Aorta (tissue), 5 donors: ENCODE data around the gene PRDX3. TPM values are rescaled to one million over a fixed set of nuclear protein-coding genes. Genes with fewer than 3 reads are reported as not detected.

Experiments
- ATAC-seq: fragments of 200-7000 bp; cut with Tn5 transposase; one replicate; pipeline ENCODE4 v1.9.1; 2022; ENCODE audit warnings: moderate library complexity; ENCODE audit not compliant: low FRiP score
- DNase-seq, 2 donors: peaks; one replicate each; pipeline ENCODE4 v3.0.0-alpha.2; 2020
- H3K27ac ChIP-seq, 2 donors: one replicate each; pipeline ENCODE4 v1.5.1; 2013; ENCODE audit warnings: low read length in 2 of 2, mild to moderate bottlenecking in 2 of 2, moderate library complexity in 2 of 2, control low read depth in 1 of 2, inconsistent platforms in 1 of 2, low read depth in 1 of 2
- H3K27me3 ChIP-seq, 2 donors: one replicate each; pipeline ENCODE4 v1.6.1; 2013; ENCODE audit warnings: control low read depth in 1 of 2, low read length in 1 of 2, mild to moderate bottlenecking in 1 of 2, moderate library complexity in 1 of 2; ENCODE audit not compliant: insufficient read depth in 2 of 2, control insufficient read depth in 1 of 2
- H3K36me3 ChIP-seq, 2 donors: one replicate each; pipeline ENCODE4 v1.6.1; 2013; ENCODE audit warnings: control low read depth in 1 of 2, low read length in 1 of 2, mild to moderate bottlenecking in 1 of 2; ENCODE audit not compliant: insufficient read depth in 2 of 2, control insufficient read depth in 1 of 2
- H3K4me1 ChIP-seq, 2 donors: one replicate each; pipeline ENCODE4 v1.6.1; 2013; ENCODE audit warnings: low read length in 2 of 2, control low read depth in 1 of 2, mild to moderate bottlenecking in 1 of 2, moderate library complexity in 1 of 2; ENCODE audit not compliant: insufficient read depth in 2 of 2, control insufficient read depth in 1 of 2
- H3K4me3 ChIP-seq, 2 donors: one replicate each; pipeline ENCODE4 v1.5.1; 2013; ENCODE audit warnings: low read length in 2 of 2, control low read depth in 1 of 2, mild to moderate bottlenecking in 1 of 2
- H3K9me3 ChIP-seq: one replicate; pipeline ENCODE4 v1.6.1; 2013; ENCODE audit warnings: mild to moderate bottlenecking, low read length; ENCODE audit not compliant: control insufficient read depth
- WGBS, 2 donors: extraction: QIAGEN DNeasy Blood & Tissue Kit; methylation state at CpG; one replicate each; pipeline ENCODE4 v1.1.7; 2013; 5-methylcytosine and 5-hydroxymethylcytosine counted together
- intact Hi-C, 2 donors: fragments of 100-400 bp; cut with DNase I; formaldehyde crosslinking; loops; one replicate each; pipeline versions ENCODE4 v1.14.2 to v1.15.0; 2022
- long read RNA-seq, 2 donors: library from polyadenylated mRNA; unstranded; transcript quantifications; one replicate each; pipeline ENCODE4 v2.0.0, GENCODE V29; 2020 to 2021
- polyA plus RNA-seq, 2 donors: library from polyadenylated mRNA; stranded (reverse); fragments of 200-250 nt; gene quantifications; one replicate each; pipeline ENCODE4 v1.2.3, GENCODE V29; 2013
- total RNA-seq, 2 donors: library from RNA; stranded (reverse); fragmentation: NEBNext Ultra II Directional; extraction: Animal tissue kit (Norgen Biotek cat#: 25700); gene quantifications; one replicate each; pipeline ENCODE4 v1.2.1, GENCODE V29; 2021
- donor health status: healthy with polysubstance abuse.
- donor health status: Bipolar disorder and iron deficiency.
- donor health status: DM: no; HTN: no; CAD: no.
- donor health status: DM: no; HTN: no; CAD: no.
- donor health status: DM: yes; HTN: yes; CAD: no.

Gene PRDX3
- total RNA-seq (10 to 100 TPM; 76.3 to 81.8 TPM), polyA plus RNA-seq (100 to 1,000 TPM; 101 to 158 TPM)
- long read RNA-seq, donor 1, transcript PRDX3-201 (7 exons, 1,591 nt): major isoform, 542 of 570 reads
- long read RNA-seq, donor 1, partial matches to known transcripts: 16 of 570 reads
- long read RNA-seq, donor 1, other reads (novel, unspliced or antisense): 10 of 570 reads
- long read RNA-seq, donor 2, transcript PRDX3-201 (7 exons, 1,591 nt): major isoform, 82 of 85 reads
- long read RNA-seq, donor 2, partial matches to known transcripts: 1 of 85 reads
- long read RNA-seq, donor 2, other reads (novel, unspliced or antisense): 1 of 85 reads

DNA sequence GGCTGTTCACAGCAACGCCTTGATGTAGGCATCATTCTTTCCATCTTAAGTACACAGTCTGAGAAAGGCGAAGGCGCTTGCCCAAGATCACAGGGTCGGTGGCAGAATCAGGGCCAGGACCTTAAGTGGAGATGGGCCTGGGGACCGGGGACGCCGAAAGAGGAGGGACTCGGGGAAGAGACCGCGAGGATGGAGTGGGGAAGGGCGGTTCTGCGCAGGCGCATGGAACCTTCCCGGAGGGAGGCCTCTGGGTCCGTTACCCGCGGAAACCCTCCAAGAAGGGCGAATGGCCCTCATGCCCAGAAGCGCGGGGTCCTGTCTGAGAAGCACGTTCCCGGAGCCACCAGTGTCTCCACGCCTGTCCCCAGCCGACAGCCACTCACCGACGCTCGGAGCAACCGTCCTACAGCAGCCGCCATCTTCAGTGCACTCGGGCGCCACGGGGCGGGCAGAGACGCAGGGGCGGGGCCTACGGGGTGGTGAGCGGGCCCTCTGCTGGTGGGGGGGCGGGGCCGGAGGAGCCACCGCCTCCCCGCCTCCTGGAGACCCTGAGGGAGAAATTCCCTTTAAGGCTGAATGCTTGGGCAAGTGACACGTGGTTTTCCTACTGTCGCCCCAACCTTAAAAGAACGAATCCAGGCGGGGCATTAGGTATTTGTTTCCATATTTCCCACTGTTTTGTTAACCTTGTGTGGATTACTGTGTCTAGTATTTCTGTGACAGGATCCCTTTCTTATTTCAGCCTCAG lies at the start of gene PRDX3:
Gene PRDX3, minus strand, starts transcription at position 441 of the 748 bp plus-strand sequence. Its CDS starts 22 bp downstream, at position 419.
- H3K4me1 ChIP-seq: no peaks in the 10 kb centered on the region
- DNase-seq (peak; percentile 96 to 98), ATAC-seq (peak; percentile 99)
- no peaks in the 10 kb centered on the region for H3K9me3 ChIP-seq
- H3K27ac ChIP-seq: peak within 1 kb of the TSS; percentile 82 to 84
- peak within 1 kb of the TSS; percentile 36 to 46 for H3K4me3 ChIP-seq
- intact Hi-C loops: no loop called here
- H3K36me3 ChIP-seq: no peaks in the 10 kb centered on the region
- no peaks in the 10 kb centered on the region for H3K27me3 ChIP-seq
- 0% methylated on average over 41 to 45 of the region's 45 CpGs for WGBS, 2 donors

DNA sequence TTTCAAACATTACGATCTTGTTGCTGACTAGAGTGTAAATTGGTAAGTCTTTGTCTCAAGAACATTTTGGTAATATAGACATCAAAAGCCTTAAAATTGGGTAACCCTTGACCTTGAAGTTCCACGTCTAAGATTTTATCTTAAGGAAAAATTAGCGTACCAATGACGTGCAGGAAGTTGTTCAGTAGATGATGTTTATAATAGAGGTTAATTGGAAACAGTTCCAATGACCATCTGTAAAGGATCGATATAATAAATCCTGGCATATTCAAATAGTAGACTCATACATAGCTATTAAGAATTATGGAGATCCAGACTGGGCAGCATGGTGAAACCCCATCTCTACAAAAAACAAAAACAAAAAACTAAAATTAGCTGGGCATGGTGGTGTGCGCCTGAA lies 49.2 kb upstream of the PRDX3 start:
- ATAC-seq: no peak
- intact Hi-C loops: no loop called here
- H3K27ac ChIP-seq: no peak overlapping the region
- H3K4me1 ChIP-seq: peaks cover 2 to 5% of the 10 kb centered on the region in 2 donors
- H3K9me3 ChIP-seq: no peaks in the 10 kb centered on the region
- no peaks in the 10 kb centered on the region for H3K27me3 ChIP-seq
- 93 to 94% methylated on average over 6 of the region's 6 CpGs for WGBS, 2 donors
- no peaks in the 10 kb centered on the region for H3K36me3 ChIP-seq
- no peak for DNase-seq
- no peak overlapping the region for H3K4me3 ChIP-seq

DNA sequence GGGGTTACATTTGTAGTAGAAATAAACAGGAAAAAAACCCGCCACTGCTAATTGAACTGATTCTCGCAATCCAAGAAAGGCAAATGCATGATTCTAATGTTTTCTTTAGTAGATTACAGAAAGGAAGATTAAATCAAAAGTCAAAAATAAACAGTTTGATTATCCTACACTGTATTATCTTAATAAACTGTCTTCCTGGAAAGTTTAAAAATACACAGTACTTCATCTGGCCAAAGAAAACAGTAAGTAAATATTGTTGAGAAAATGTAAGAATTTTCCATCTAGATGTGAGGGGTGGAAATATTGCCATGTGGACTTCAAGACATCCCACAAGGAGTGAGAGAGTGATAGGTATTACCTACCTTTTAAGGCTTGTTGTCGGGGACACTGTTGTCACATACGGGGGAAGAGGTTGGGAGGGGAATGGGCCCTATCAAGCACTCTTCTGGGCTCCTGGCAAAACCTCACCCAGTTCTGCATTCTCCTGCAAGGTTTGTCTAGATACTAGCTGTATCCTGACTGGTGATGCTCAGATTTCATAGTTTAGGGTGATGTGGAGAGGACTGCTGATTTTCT lies 46.6 kb upstream of the PRDX3 start:
- DNase-seq: no peak
- peaks cover 6 to 7% of the 10 kb centered on the region in 2 donors for H3K4me1 ChIP-seq

DNA sequence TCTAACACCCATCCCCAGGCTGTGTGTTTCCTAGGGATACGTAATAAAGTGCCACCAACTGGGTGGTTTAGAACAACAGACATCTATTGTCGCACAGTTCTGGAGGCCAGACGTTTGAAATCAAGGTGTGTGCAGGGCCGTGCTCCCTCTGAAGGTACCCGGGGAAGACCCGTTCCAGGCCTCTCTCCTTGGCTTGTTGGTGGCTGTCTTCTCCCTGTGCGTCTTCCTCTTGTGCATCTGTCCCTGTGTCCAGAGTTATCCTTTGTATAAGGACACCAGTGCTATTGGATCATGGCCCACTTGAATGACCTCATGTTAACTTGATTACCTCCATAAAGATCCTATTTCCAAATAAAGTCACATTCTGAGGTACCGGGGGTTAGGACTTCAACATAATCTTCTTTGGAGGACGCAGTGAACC lies 44.4 kb upstream of the PRDX3 start:
- Histone ChIP-seq H3K4me3 (no peak overlapping the region), H3K27me3 (no peaks in the 10 kb centered on the region), H3K36me3 (no peaks in the 10 kb centered on the region), H3K9me3 (no peaks in the 10 kb centered on the region), H3K4me1 (peaks cover 7 to 14% of the 10 kb centered on the region in 2 donors), H3K27ac (peak overlapping the region; percentile 73 to 84)
- 16 to 19% methylated on average over 9 of the region's 9 CpGs for WGBS, 2 donors
- DNase-seq: no peak
- intact Hi-C loops: no loop called here
- ATAC-seq: peak; percentile 43

More for the DNA sequence above, 46.6 kb upstream of the PRDX3 start:
- H3K36me3 ChIP-seq: no peaks in the 10 kb centered on the region
- peak overlapping the region in 1 of 2 donors; percentile 42 for H3K27ac ChIP-seq
- WGBS, 2 donors: 3 to 11% methylated on average over 4 of the region's 4 CpGs
- no peak overlapping the region for H3K4me3 ChIP-seq
- H3K27me3 ChIP-seq: no peaks in the 10 kb centered on the region
- no peak for ATAC-seq
- intact Hi-C loops: no loop called here
- no peaks in the 10 kb centered on the region for H3K9me3 ChIP-seq

DNA sequence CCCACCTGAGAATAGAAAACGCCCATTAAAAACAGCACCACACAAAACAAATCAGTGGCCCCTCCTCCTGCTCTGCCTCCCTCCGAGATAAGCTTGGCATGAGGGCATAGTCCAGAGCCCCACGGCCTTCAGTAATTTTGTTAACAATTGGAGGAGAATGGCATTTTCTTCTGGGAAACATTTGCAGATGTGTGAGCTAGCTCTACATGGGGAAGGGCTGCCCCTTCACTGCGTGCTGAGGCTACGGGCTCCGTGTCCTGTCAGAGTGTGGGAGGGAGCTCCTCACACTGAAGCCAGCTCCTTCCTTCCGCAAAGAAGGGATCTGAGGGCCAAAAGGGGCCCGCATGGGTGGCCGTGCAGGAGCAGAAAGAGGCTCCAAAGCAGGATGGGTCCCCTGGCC lies 43.9 kb upstream of the PRDX3 start:
- Histone ChIP-seq H3K9me3 (no peaks in the 10 kb centered on the region), H3K4me3 (no peak overlapping the region), H3K36me3 (no peaks in the 10 kb centered on the region), H3K27me3 (no peaks in the 10 kb centered on the region), H3K27ac (peak overlapping the region; percentile 73 to 84), H3K4me1 (peaks cover 7 to 14% of the 10 kb centered on the region in 2 donors)
- 1 to 3% methylated on average over 9 of the region's 9 CpGs for WGBS, 2 donors
- intact Hi-C loops: no loop called here
- DNase-seq (no peak), ATAC-seq (peak; percentile 58)

DNA sequence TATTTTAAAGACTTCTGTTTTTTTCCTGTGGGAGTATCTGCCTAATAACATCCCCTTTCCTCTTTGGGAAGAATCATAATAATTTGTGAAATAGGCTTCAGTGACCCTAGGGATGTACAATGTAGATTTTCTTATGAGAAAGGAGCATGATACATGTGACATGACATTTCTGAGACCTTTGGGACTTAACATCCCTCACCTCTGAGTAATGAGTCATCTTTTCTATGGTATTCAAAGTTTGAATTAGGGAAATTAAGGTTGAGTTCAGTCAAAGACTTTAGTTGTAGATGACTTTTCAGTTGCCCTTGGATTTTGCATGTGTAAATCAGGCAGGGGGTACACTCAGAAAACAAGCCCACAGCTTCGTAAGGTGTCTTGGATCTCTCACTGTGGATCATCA lies 43.1 kb upstream of the PRDX3 start:
- H3K27me3 ChIP-seq: no peaks in the 10 kb centered on the region
- H3K27ac ChIP-seq: peak overlapping the region; percentile 73 to 84
- ATAC-seq (no peak), DNase-seq (no peak)
- H3K4me3 ChIP-seq: no peak overlapping the region
- intact Hi-C loops: no loop called here
- H3K36me3 ChIP-seq: no peaks in the 10 kb centered on the region
- peaks cover 7 to 14% of the 10 kb centered on the region in 2 donors for H3K4me1 ChIP-seq
- H3K9me3 ChIP-seq: no peaks in the 10 kb centered on the region
- WGBS, 2 donors: 91 to 95% methylated on average over 1 of the region's 1 CpG

DNA sequence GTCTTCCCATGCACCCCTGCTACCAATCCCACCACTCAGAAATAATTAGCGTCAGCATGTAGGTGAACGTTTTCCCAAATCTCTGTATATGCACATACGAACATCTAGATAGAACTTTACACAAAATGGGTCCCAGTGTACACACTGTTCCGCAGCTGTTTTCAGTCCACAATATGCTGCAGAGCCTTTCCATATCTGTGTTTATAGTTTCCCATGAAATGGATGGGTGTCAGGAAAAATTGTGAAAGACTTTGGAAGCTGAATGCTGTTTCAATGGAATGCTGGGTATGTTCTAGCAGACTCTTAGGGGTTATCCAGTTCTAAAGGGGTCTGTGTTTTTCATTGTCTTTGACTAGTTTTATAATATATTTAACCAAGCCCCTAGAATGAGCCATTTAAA lies 42.6 kb upstream of the PRDX3 start:
- H3K9me3 ChIP-seq: no peaks in the 10 kb centered on the region
- H3K27me3 ChIP-seq: no peaks in the 10 kb centered on the region
- ATAC-seq (peak; percentile 27), DNase-seq (no peak)
- H3K4me3 ChIP-seq: no peak overlapping the region
- WGBS, 2 donors: 8 to 10% methylated on average over 4 of the region's 4 CpGs
- intact Hi-C loops: no loop called here
- peak overlapping the region; percentile 39 to 72 for H3K27ac ChIP-seq
- H3K36me3 ChIP-seq: no peaks in the 10 kb centered on the region
- peaks cover 7 to 14% of the 10 kb centered on the region in 2 donors for H3K4me1 ChIP-seq

DNA sequence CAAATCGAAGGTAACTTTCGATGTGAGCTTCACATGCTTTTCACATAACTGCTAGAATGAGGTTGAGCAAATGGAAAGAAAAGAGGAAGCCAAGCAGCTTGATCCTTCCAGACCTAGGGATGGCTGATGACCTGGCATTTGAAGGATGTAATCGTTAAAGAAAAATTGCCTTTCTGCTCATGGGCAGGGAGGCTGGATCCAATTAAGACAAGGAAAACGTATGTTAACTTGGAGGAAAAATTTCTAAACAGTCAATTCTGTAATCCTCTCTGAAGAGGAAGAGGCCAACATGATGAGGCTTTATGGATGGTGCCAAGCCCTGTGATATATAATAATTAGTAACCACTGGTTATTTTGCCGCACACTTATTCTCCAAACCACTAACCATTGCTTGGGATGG lies 41.3 kb upstream of the PRDX3 start:
- DNase-seq (no peak), ATAC-seq (no peak)
- Histone ChIP-seq H3K4me1 (peaks cover 5 to 12% of the 10 kb centered on the region in 2 donors), H3K4me3 (no peak overlapping the region), H3K27ac (peak overlapping the region in 1 of 2 donors; percentile 72), H3K27me3 (no peaks in the 10 kb centered on the region), H3K9me3 (no peaks in the 10 kb centered on the region), H3K36me3 (no peaks in the 10 kb centered on the region)
- 44 to 51% methylated on average over 5 of the region's 5 CpGs for WGBS, 2 donors
- intact Hi-C loops: no loop called here
